Spleen (tissue), 11 donors: ENCODE results near the gene PARD6A. TPM values are rescaled to one million over a fixed set of nuclear protein-coding genes. Genes with fewer than 3 reads are reported as not detected.

ENCODE experiments used
- DNase-seq: peaks from one replicate; pipeline ENCODE4 v3.0.0-alpha.2; 2020
- H3K27ac ChIP-seq, 8 donors: fragments of 200-600 bp; sonication (generic) in 7 of 8; 1 replicate in 4 of 8; 2 replicates in 4 of 8; pipeline versions ENCODE4 v1.5.0 to v1.8.0; 2016 to 2021; ENCODE audit warnings: inconsistent platforms in 4 of 8, mild to moderate bottlenecking in 4 of 8, moderate library complexity in 1 of 8
- H3K27me3 ChIP-seq, 7 donors: fragments of 200-600 bp; sonication (generic) in 6 of 7; replicated peaks in 1 of 7; 1 replicate in 4 of 7; 2 replicates in 3 of 7; pipeline versions ENCODE4 v1.5.0 to v1.8.0; 2016 to 2021; ENCODE audit warnings: inconsistent platforms in 3 of 7, mild to moderate bottlenecking in 1 of 7
- H3K36me3 ChIP-seq, 6 donors: fragments of 200-600 bp; sonication (generic) in 5 of 6; 1 replicate in 4 of 6; 2 replicates in 2 of 6; pipeline versions ENCODE4 v1.5.0 to v1.8.0; 2016 to 2021; ENCODE audit warnings: inconsistent platforms in 2 of 6
- H3K4me1 ChIP-seq, 6 donors: fragments of 200-600 bp; sonication (generic) in 5 of 6; 1 replicate in 3 of 6; 2 replicates in 3 of 6; pipeline versions ENCODE4 v1.5.0 to v1.8.0; 2016 to 2021; ENCODE audit warnings: inconsistent platforms in 3 of 6
- H3K4me3 ChIP-seq, 8 donors: fragments of 200-600 bp; sonication (generic) in 7 of 8; 1 replicate in 4 of 8; 2 replicates in 4 of 8; pipeline versions ENCODE4 v1.5.0 to v1.8.0; 2016 to 2021; ENCODE audit warnings: inconsistent platforms in 4 of 8, mild to moderate bottlenecking in 4 of 8, moderate library complexity in 2 of 8
- H3K9me3 ChIP-seq, 8 donors: fragments of 200-600 bp; sonication (generic) in 7 of 8; 1 replicate in 4 of 8; 2 replicates in 4 of 8; pipeline versions ENCODE4 v1.5.0 to v1.8.0; 2016 to 2021; ENCODE audit warnings: inconsistent platforms in 4 of 8
- POLR2A ChIP-seq, 3 donors: fragments of 450-650 bp; IDR thresholded peaks; one replicate each; pipeline ENCODE4 v1.5.1; 2017; ENCODE audit warnings: antibody characterized with exemption in 3 of 3, mild to moderate bottlenecking in 1 of 3
- POLR2AphosphoS5 ChIP-seq, 3 donors: sonication (generic); formaldehyde crosslinking; IDR thresholded peaks; one replicate each; pipeline ENCODE4 v1.5.1; 2017; ENCODE audit warnings: antibody characterized with exemption in 3 of 3
- WGBS, 5 donors: extraction: QIAGEN DNeasy Blood & Tissue Kit in 3 of 5; methylation state at CpG; one replicate each; pipeline versions ENCODE4 v1.1.5 to v1.1.7; 2013 to 2018; 5-methylcytosine and 5-hydroxymethylcytosine counted together
- intact Hi-C: fragments of 100-400 bp; cut with DNase I; formaldehyde crosslinking; loops from one replicate; pipeline ENCODE4 v1.15.0; 2023; ENCODE audit warnings: low total_unique reads
- polyA plus RNA-seq, 3 donors: library from polyadenylated mRNA; stranded (reverse); fragments of 200-250 nt; gene quantifications; one replicate each; pipeline ENCODE4 v1.2.1, GENCODE V29; 2013
- total RNA-seq, 7 donors: library from RNA; depleted of rRNA in 3 of 7; stranded (reverse); fragments of >200 nt in 3 of 7; fragmentation: NEBNext Ultra II Directional in 4 of 7; extraction: Animal tissue kit (Norgen Biotek cat#: 25700) in 4 of 7; gene quantifications; one replicate each; pipeline versions ENCODE4 v1.1.0 to v1.2.1, GENCODE V29; 2016 to 2021
- TF ChIP-seq, protein P1 (sequence below), 11 experiments: fragments of 200-600 bp in 7 of 11; fragments of 450-650 bp in 4 of 11; sonication (generic) in 4 of 11; IDR thresholded peaks in 8 of 11; conservative IDR thresholded peaks in 3 of 11; 1 replicate in 7 of 11; 2 replicates in 4 of 11; pipeline versions ENCODE4 v1.4.0 to v1.8.0; 2016 to 2021; ENCODE audit warnings: antibody characterized with exemption in 11 of 11, inconsistent platforms in 4 of 11, mild to moderate bottlenecking in 1 of 11
- donor health status: healthy with polysubstance abuse.
- donor health status: DM: no; HTN: no; CAD: no; lungs with moderate emphysema.
- donor health status: DM: no; HTN: no; CAD: no.
- donor health status: Bipolar disorder and iron deficiency.
- donor health status: healthy.
- donor health status: DM: no; HTN: no; CAD: no.
- donor health status: DM: yes; HTN: yes; CAD: no.

The PARD6A gene
- total and polyA plus RNA-seq, 10 donors, result 3.3 to 13.8 (median 6.7) TPM

DNA sequence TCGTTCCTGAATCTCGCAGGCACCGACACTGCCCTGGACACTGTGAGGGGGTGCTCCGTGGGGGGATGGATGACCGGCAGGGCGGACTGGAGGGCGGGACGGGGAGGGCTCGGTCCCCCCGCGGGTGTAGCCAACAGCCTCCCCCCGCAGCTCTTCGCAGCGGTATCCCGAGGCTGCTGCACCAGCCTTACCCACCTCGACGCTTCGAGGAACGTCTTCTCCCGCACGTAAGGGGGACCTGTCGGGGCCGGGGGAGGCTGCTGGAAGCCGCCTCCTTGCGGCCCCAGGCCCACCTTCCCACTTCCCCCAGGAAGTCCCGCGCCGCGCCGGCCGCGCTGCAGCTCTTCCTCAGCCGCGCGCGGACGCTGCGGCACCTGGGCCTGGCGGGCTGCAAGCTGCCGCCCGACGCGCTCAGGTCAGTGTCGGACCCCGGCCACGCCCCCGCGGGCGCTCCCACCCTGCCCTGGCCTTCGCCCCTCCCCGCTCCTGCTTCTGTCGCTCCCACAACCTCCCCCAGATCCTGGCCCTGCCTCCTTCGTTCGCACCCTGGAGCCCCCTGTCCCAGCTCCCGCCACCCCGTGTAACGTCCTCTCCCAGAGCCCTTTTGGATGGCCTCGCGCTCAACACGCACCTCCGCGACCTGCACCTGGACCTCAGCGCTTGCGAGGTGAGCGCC lies 12.5 kb upstream of the PARD6A start:
- WGBS, 5 donors, result 74 to 92% (median 82%) methylated on average over 54 to 65 of the region's 65 CpGs
- Histone ChIP-seq H3K9me3 (no peaks in the 10 kb centered on the region), H3K4me3 (no peak overlapping the region), H3K4me1 (peaks cover 8 to 66% (median 26%) of the 10 kb centered on the region in 6 donors), H3K27ac (no peak overlapping the region), H3K36me3 (peaks cover 0 to 71% (median 41%) of the 10 kb centered on the region in 6 donors), H3K27me3 (peaks cover 0 to 84% (median 7%) of the 10 kb centered on the region in 7 donors)
- intact Hi-C loops, result no loop called here
- TF ChIP-seq POLR2A (IDR thresholded peaks at IDR 0.05) (no peak), POLR2AphosphoS5 (IDR thresholded peaks at IDR 0.05) (no peak)
- TF ChIP-seq, protein P1, sequence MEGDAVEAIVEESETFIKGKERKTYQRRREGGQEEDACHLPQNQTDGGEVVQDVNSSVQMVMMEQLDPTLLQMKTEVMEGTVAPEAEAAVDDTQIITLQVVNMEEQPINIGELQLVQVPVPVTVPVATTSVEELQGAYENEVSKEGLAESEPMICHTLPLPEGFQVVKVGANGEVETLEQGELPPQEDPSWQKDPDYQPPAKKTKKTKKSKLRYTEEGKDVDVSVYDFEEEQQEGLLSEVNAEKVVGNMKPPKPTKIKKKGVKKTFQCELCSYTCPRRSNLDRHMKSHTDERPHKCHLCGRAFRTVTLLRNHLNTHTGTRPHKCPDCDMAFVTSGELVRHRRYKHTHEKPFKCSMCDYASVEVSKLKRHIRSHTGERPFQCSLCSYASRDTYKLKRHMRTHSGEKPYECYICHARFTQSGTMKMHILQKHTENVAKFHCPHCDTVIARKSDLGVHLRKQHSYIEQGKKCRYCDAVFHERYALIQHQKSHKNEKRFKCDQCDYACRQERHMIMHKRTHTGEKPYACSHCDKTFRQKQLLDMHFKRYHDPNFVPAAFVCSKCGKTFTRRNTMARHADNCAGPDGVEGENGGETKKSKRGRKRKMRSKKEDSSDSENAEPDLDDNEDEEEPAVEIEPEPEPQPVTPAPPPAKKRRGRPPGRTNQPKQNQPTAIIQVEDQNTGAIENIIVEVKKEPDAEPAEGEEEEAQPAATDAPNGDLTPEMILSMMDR (IDR thresholded peaks at IDR 0.05 in 8 of 11, conservative IDR thresholded peaks at IDR 0.05 in 3 of 11), result no peak
- DNase-seq, result no peak

DNA sequence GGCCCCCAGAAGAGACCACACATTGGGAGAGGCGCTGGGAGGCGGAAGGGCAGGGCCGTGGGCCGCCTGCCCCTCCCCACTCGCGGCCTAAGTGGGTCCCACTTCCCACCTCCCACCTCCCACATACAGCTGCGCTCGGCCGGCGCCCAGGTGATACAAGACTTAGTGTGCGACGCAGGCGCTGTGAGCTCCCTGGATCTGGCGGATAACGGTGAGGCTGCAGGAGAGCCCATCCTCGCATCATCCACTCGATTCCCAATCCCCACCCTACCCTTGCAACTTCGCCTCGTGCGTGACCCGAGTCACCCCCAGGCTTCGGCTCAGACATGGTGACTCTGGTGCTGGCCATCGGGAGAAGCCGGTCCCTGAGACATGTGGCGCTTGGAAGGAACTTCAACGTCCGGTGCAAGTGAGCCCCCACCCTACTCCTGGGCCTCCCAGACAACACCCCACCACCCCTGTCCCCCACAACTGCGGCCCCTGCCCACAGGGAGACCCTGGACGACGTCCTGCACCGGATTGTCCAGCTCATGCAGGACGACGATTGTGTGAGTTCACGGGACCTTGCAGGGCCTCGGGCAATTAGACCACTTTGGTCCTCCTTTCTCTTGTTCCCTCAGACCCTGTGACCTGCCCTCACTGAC lies 11.9 kb upstream of the PARD6A start:
- DNase-seq, result no peak
- Histone ChIP-seq H3K9me3 (no peaks in the 10 kb centered on the region), H3K4me3 (no peak overlapping the region), H3K4me1 (peaks cover 8 to 70% (median 27%) of the 10 kb centered on the region in 6 donors), H3K36me3 (peaks cover 0 to 77% (median 41%) of the 10 kb centered on the region in 6 donors), H3K27me3 (peaks cover 0 to 90% (median 14%) of the 10 kb centered on the region in 7 donors), H3K27ac (no peak overlapping the region)
- 75 to 89% (median 77%) methylated on average over 34 to 35 of the region's 35 CpGs for WGBS, 5 donors
- TF ChIP-seq, protein P1 (IDR thresholded peaks at IDR 0.05 in 8 of 11, conservative IDR thresholded peaks at IDR 0.05 in 3 of 11), result no peak
- TF ChIP-seq POLR2A (IDR thresholded peaks at IDR 0.05) (no peak), POLR2AphosphoS5 (IDR thresholded peaks at IDR 0.05) (peak in 1 of 3 donors; percentile 1)
- intact Hi-C loops, result no loop called here

DNA sequence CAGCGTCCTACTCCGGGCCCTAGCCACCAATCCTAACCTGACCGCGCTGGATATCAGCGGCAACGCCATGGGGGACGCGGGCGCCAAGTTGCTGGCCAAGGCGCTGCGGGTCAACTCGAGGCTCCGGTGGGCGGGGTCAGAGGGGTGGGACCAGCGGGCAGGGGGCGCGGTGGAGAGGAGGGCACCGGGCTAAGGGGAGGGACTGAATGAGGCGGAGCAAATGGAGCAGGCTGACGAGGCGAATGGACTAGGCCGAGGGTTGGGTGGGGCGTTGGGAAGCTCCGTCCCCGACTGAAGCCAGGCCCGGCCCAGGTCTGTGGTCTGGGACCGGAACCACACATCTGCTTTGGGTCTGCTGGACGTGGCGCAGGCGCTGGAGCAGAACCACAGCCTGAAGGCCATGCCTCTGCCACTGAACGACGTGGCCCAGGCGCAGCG lies 11.2 kb upstream of the PARD6A start:
- peaks cover 0 to 95% (median 17%) of the 10 kb centered on the region in 7 donors for H3K27me3 ChIP-seq
- H3K27ac ChIP-seq, result no peak overlapping the region
- no peaks in the 10 kb centered on the region for H3K9me3 ChIP-seq
- H3K36me3 ChIP-seq, result peaks cover 0 to 83% (median 46%) of the 10 kb centered on the region in 6 donors
- WGBS, 5 donors, result 70 to 82% (median 76%) methylated on average over 31 to 34 of the region's 34 CpGs
- TF ChIP-seq POLR2AphosphoS5 (IDR thresholded peaks at IDR 0.05), result peak in 1 of 3 donors; percentile 26
- TF ChIP-seq, protein P1 (IDR thresholded peaks at IDR 0.05 in 8 of 11, conservative IDR thresholded peaks at IDR 0.05 in 3 of 11), result no peak
- no peak for TF ChIP-seq POLR2A (IDR thresholded peaks at IDR 0.05)
- H3K4me1 ChIP-seq, result peaks cover 6 to 64% (median 22%) of the 10 kb centered on the region in 6 donors
- no peak overlapping the region for H3K4me3 ChIP-seq
- DNase-seq, result no peak
- intact Hi-C loops, result no loop called here

DNA sequence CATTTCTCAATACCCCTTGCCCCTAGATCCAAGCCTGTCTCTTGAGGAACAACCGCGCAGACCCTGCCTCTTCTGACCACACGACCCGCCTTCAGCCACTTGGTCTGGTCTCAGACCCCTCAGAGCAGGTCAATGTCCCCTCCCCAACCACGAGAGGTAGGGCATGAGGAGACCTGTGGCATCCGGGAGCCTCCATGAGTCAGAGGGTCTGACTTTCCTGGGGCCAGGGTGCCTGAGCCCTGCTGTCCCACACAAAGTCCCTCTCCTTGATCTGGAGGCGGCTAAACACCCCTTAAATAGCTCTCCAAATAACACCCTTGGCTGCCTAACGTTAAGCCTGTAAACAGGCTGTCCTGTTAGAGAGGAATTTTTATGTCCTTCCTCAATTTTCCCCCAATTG lies 10.7 kb upstream of the PARD6A start:
- Histone ChIP-seq H3K4me3 (no peak overlapping the region), H3K9me3 (no peaks in the 10 kb centered on the region), H3K36me3 (peaks cover 0 to 89% (median 48%) of the 10 kb centered on the region in 6 donors), H3K27me3 (peaks cover 0 to 95% (median 17%) of the 10 kb centered on the region in 7 donors), H3K4me1 (peaks cover 3 to 59% (median 17%) of the 10 kb centered on the region in 6 donors), H3K27ac (no peak overlapping the region)
- intact Hi-C loops, result no loop called here
- TF ChIP-seq POLR2A (IDR thresholded peaks at IDR 0.05) (no peak), POLR2AphosphoS5 (IDR thresholded peaks at IDR 0.05) (no peak)
- TF ChIP-seq, protein P1 (IDR thresholded peaks at IDR 0.05 in 8 of 11, conservative IDR thresholded peaks at IDR 0.05 in 3 of 11), result no peak
- DNase-seq, result peak; percentile 21
- WGBS, 5 donors, result 78 to 83% (median 79%) methylated on average over 8 of the region's 8 CpGs
